HepG2 (cell line): ENCODE measurements around the gene CLDN14. TPM values are rescaled to one million over a fixed set of nuclear protein-coding genes. Genes with fewer than 3 reads are reported as not detected.

Experiments
- FOXA3 ChIP-seq: IDR thresholded peaks from 2 replicates; pipeline ENCODE4 v1.6.1; 2016; ENCODE audit warnings: missing genetic modification reagents, missing compliant biosample characterization
- FOXO1 ChIP-seq: sonication (generic); formaldehyde crosslinking; IDR thresholded peaks from 2 replicates; pipeline ENCODE4 v1.4.0; 2020; ENCODE audit warnings: missing genetic modification reagents
- IRF2 ChIP-seq: IDR thresholded peaks from 2 replicates; pipeline ENCODE4 v1.6.1; 2018; ENCODE audit warnings: missing genetic modification reagents, missing compliant biosample characterization
- MYC ChIP-seq: sonication (generic); formaldehyde crosslinking; IDR thresholded peaks from 2 replicates; pipeline ENCODE4 v1.9.0; 2021; ENCODE audit warnings: missing genetic modification reagents, borderline replicate concordance
- NCOA5 ChIP-seq: sonication (generic); formaldehyde crosslinking; IDR thresholded peaks from 2 replicates; pipeline ENCODE4 v1.4.0; 2020; ENCODE audit warnings: missing genetic modification reagents
- NFIC ChIP-seq: IDR thresholded peaks from 2 replicates; pipeline ENCODE4 v1.6.1; 2012; ENCODE audit warnings: mild to moderate bottlenecking, low read length, inconsistent platforms
- NFRKB ChIP-seq: fragments of 450-650 bp; IDR thresholded peaks from 2 replicates; pipeline ENCODE4 v1.6.1; 2017
- ONECUT2 ChIP-seq: sonication (generic); formaldehyde crosslinking; IDR thresholded peaks from 2 replicates; pipeline ENCODE4 v1.4.0; 2020; ENCODE audit warnings: missing genetic modification reagents
- YEATS2 ChIP-seq: sonication (generic); formaldehyde crosslinking; IDR thresholded peaks from 2 replicates; pipeline ENCODE4 v1.4.0; 2020; ENCODE audit warnings: missing genetic modification reagents, borderline replicate concordance
- ZMYM2 ChIP-seq: sonication (generic); formaldehyde crosslinking; IDR thresholded peaks from 2 replicates; pipeline ENCODE4 v1.8.0; 2022; ENCODE audit warnings: mild to moderate bottlenecking, missing genetic modification reagents
- ZMYM3 ChIP-seq: sonication (generic); formaldehyde crosslinking; IDR thresholded peaks from 2 replicates; pipeline ENCODE4 v1.5.1; 2020; ENCODE audit warnings: mild to moderate bottlenecking, missing genetic modification reagents
- ZNF124 ChIP-seq: sonication (generic); formaldehyde crosslinking; IDR thresholded peaks from 2 replicates; pipeline ENCODE4 v1.4.0; 2020; ENCODE audit warnings: missing genetic modification reagents
- ZNF207 ChIP-seq: fragments of 450-650 bp; IDR thresholded peaks from 2 replicates; pipeline ENCODE4 v1.6.1; 2016; ENCODE audit warnings: antibody characterized with exemption, borderline replicate concordance
- ZNF232 ChIP-seq: sonication (generic); formaldehyde crosslinking; IDR thresholded peaks from 2 replicates; pipeline ENCODE4 v1.4.0; 2020; ENCODE audit warnings: missing genetic modification reagents, borderline replicate concordance
- ZNF44 ChIP-seq: sonication (generic); formaldehyde crosslinking; IDR thresholded peaks from 2 replicates; pipeline ENCODE4 v1.5.1; 2020; ENCODE audit warnings: mild to moderate bottlenecking, missing genetic modification reagents
- ZNF446 ChIP-seq: sonication (generic); formaldehyde crosslinking; IDR thresholded peaks from 2 replicates; pipeline ENCODE4 v1.5.0; 2020; ENCODE audit warnings: mild to moderate bottlenecking, missing genetic modification reagents
- ZNF7 ChIP-seq: IDR thresholded peaks from 2 replicates; pipeline ENCODE4 v1.6.1; 2016; ENCODE audit warnings: missing biosample characterization, missing genetic modification reagents
- ZNF788 ChIP-seq: sonication (generic); formaldehyde crosslinking; IDR thresholded peaks from 2 replicates; pipeline ENCODE4 v1.5.0; 2020; ENCODE audit warnings: mild to moderate bottlenecking, missing genetic modification reagents, borderline replicate concordance
- ZNF891 ChIP-seq: sonication (generic); formaldehyde crosslinking; IDR thresholded peaks from 2 replicates; pipeline ENCODE4 v1.5.0; 2020; ENCODE audit warnings: mild to moderate bottlenecking, missing genetic modification reagents
- polyA plus RNA-seq, 8 experiments: library from polyadenylated mRNA; depleted of rRNA in 3 of 8; stranded (reverse) in 7 of 8; unstranded in 1 of 8; fragments of >200 nt; fragmentation: Illumina TruSeq in 4 of 8; extraction: Trizol in 4 of 8; gene quantifications; 2 replicates each; pipeline versions ENCODE4 v1.2.1 to v1.2.3, GENCODE V29; 2011 to 2016; ENCODE audit warnings: low read depth in 4 of 8, missing spikeins in 1 of 8, mixed read lengths in 1 of 8; ENCODE audit not compliant: insufficient read depth in 1 of 8
- total RNA-seq, 5 experiments: library from RNA; depleted of rRNA; stranded (reverse); fragments of >200 nt; fragmentation: Illumina TruSeq; extraction: Trizol; gene quantifications; 2 replicates each; pipeline ENCODE4 v1.2.3, GENCODE V29; 2016; ENCODE audit warnings: low read depth in 1 of 5
- TF ChIP-seq, protein P1 (sequence below): sonication (generic); formaldehyde crosslinking; IDR thresholded peaks from 2 replicates; pipeline ENCODE4 v1.4.0; 2020; ENCODE audit warnings: missing genetic modification reagents, borderline replicate concordance
- TF ChIP-seq, protein P2 (sequence below), 2 experiments: fragments of 450-650 bp in 1 of 2; sonication (generic) in 1 of 2; formaldehyde crosslinking in 1 of 2; IDR thresholded peaks; 2 replicates each; pipeline versions ENCODE4 v1.6.1 to v1.8.0; 2016 to 2022; ENCODE audit warnings: antibody characterized with exemption in 1 of 2, mild to moderate bottlenecking in 1 of 2, missing genetic modification reagents in 1 of 2
- TF ChIP-seq, protein P3 (sequence below): sonication (generic); formaldehyde crosslinking; IDR thresholded peaks from 2 replicates; pipeline ENCODE4 v1.4.0; 2020; ENCODE audit warnings: missing genetic modification reagents

The CLDN14 gene
- total and polyA plus RNA-seq, 2 of the 13 experiments (the other 11 are each of a cell fraction or from before 2014, with no cell fraction given): 1.1 to 1.4 TPM

DNA sequence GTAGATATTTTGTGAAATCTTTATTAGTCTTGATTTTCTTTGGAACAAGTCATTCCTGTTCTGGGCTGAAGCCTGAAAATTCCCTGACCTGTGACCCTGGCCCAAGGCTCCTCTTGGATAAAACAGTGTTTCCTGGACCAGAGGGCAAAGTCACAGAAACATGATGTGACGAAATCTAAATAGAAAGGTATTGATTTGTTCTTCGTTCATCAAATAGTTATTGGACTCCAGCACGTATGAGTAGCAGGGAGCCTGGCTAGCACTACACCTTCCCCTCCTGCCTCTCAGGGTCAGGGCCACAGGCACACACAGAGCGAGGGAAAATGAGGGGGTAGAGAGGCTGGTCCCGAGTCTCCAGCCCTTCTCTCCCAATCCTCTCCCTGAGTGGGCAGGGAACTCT is 1.7 kb upstream of the CLDN14 start (continued):
- TF ChIP-seq, protein P1, sequence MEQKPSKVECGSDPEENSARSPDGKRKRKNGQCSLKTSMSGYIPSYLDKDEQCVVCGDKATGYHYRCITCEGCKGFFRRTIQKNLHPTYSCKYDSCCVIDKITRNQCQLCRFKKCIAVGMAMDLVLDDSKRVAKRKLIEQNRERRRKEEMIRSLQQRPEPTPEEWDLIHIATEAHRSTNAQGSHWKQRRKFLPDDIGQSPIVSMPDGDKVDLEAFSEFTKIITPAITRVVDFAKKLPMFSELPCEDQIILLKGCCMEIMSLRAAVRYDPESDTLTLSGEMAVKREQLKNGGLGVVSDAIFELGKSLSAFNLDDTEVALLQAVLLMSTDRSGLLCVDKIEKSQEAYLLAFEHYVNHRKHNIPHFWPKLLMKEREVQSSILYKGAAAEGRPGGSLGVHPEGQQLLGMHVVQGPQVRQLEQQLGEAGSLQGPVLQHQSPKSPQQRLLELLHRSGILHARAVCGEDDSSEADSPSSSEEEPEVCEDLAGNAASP: peak; percentile 91
- TF ChIP-seq NFIC (peak; percentile 85), ZNF788 (CRISPR knock-in tag) (peak; percentile 76; the same call in 1 of the 2 replicates), ZMYM2 (CRISPR knock-in tag) (peak; percentile 97), ZNF44 (CRISPR knock-in tag) (0 out of 2 replicates have a peak, but pooled peaks have one; percentile 34), ZNF446 (no peak), ZNF891 (0 out of 2 replicates have a peak, but pooled peaks have one; percentile 43), FOXO1 (peak; percentile 94), ZMYM3 (CRISPR knock-in tag) (peak; percentile 84), ONECUT2 (CRISPR knock-in tag) (peak; percentile 99), NCOA5 (peak; percentile 72; the same call in 1 of the 2 replicates), FOXA3 (peak; percentile 92), ZNF207 (no peak), NFRKB (no peak), YEATS2 (CRISPR knock-in tag) (no peak), IRF2 (CRISPR knock-in tag) (peak; percentile 84; the same call in 1 of the 2 replicates), ZNF7 (CRISPR knock-in tag) (no peak; the same call in 1 of the 2 replicates), MYC (peak; percentile 52; the same call in 1 of the 2 replicates), ZNF124 (CRISPR knock-in tag) (peak; percentile 58; the same call in 1 of the 2 replicates), ZNF232 (CRISPR knock-in tag) (0 out of 2 replicates have a peak, but pooled peaks have one; percentile 44)
- TF ChIP-seq, protein P2, sequence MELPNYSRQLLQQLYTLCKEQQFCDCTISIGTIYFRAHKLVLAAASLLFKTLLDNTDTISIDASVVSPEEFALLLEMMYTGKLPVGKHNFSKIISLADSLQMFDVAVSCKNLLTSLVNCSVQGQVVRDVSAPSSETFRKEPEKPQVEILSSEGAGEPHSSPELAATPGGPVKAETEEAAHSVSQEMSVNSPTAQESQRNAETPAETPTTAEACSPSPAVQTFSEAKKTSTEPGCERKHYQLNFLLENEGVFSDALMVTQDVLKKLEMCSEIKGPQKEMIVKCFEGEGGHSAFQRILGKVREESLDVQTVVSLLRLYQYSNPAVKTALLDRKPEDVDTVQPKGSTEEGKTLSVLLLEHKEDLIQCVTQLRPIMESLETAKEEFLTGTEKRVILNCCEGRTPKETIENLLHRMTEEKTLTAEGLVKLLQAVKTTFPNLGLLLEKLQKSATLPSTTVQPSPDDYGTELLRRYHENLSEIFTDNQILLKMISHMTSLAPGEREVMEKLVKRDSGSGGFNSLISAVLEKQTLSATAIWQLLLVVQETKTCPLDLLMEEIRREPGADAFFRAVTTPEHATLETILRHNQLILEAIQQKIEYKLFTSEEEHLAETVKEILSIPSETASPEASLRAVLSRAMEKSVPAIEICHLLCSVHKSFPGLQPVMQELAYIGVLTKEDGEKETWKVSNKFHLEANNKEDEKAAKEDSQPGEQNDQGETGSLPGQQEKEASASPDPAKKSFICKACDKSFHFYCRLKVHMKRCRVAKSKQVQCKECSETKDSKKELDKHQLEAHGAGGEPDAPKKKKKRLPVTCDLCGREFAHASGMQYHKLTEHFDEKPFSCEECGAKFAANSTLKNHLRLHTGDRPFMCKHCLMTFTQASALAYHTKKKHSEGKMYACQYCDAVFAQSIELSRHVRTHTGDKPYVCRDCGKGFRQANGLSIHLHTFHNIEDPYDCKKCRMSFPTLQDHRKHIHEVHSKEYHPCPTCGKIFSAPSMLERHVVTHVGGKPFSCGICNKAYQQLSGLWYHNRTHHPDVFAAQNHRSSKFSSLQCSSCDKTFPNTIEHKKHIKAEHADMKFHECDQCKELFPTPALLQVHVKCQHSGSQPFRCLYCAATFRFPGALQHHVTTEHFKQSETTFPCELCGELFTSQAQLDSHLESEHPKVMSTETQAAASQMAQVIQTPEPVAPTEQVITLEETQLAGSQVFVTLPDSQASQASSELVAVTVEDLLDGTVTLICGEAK (IDR thresholded peaks at IDR 0.05): no peak
- TF ChIP-seq, protein P2 (CRISPR knock-in tag; IDR thresholded peaks at IDR 0.05): peak; percentile 95
- TF ChIP-seq, protein P3, sequence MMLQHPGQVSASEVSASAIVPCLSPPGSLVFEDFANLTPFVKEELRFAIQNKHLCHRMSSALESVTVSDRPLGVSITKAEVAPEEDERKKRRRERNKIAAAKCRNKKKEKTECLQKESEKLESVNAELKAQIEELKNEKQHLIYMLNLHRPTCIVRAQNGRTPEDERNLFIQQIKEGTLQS (CRISPR knock-in tag): peak; percentile 63; the same call in 1 of the 2 replicates
